ENCODE data around the gene PPM1E. TPM values are rescaled to one million over a fixed set of nuclear protein-coding genes. Genes with fewer than 3 reads are reported as not detected.

PPM1E gene
- total and polyA plus RNA-seq, 2 of the 8 experiments (the other 6 are each of a cell fraction or from before 2014, with no cell fraction given): 5.0 to 10.4 TPM

GRCh38 chr17:58968426-58969061 lies 212.9 kb downstream of the PPM1E start (continued):
- TF ChIP-seq HDAC2 (IDR thresholded peaks at IDR 0.05; ENCODE audit: borderline replicate concordance in 1 of 2, low read depth in 2 of 2, low read length in 2 of 2) (no peak), PHF8 (conservative IDR thresholded peaks at IDR 0.05; ENCODE audit: low read depth, low read length) (no peak), SP1 (IDR thresholded peaks at IDR 0.05; ENCODE audit: low read depth, low read length) (no peak)
- TF ChIP-seq, protein P1, sequence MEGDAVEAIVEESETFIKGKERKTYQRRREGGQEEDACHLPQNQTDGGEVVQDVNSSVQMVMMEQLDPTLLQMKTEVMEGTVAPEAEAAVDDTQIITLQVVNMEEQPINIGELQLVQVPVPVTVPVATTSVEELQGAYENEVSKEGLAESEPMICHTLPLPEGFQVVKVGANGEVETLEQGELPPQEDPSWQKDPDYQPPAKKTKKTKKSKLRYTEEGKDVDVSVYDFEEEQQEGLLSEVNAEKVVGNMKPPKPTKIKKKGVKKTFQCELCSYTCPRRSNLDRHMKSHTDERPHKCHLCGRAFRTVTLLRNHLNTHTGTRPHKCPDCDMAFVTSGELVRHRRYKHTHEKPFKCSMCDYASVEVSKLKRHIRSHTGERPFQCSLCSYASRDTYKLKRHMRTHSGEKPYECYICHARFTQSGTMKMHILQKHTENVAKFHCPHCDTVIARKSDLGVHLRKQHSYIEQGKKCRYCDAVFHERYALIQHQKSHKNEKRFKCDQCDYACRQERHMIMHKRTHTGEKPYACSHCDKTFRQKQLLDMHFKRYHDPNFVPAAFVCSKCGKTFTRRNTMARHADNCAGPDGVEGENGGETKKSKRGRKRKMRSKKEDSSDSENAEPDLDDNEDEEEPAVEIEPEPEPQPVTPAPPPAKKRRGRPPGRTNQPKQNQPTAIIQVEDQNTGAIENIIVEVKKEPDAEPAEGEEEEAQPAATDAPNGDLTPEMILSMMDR (IDR thresholded peaks at IDR 0.05; ENCODE audit: control extremely low read depth in 1 of 3, insufficient read depth in 1 of 3, low read depth in 1 of 3, low read length in 3 of 3): no peak
- TF ChIP-seq, protein P2, sequence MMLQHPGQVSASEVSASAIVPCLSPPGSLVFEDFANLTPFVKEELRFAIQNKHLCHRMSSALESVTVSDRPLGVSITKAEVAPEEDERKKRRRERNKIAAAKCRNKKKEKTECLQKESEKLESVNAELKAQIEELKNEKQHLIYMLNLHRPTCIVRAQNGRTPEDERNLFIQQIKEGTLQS (IDR thresholded peaks at IDR 0.05; ENCODE audit: insufficient read depth, low read depth, low read length): no peak

All from H1 (cell line).